ENCODE results near the gene LPP. TPM values are rescaled to one million over a fixed set of nuclear protein-coding genes. Genes with fewer than 3 reads are reported as not detected.

The LPP gene
- total and polyA plus RNA-seq, 2 of the 4 experiments (the other 2 are of a cell fraction) = 16.0 to 130 TPM

- intact Hi-C loops (cut with micrococcal nuclease) (no loop called here), dilution Hi-C loops (cut with HindIII; ENCODE audit: low sequenced_read_pairs, unreplicated experiment) (no loop called here), in situ Hi-C loops (cut with MboI; ENCODE audit: low sequenced_read_pairs) (no loop called here)
- peak overlapping the region; percentile 30 to 87 for H4K8ac ChIP-seq (ENCODE audit: low read depth in 2 of 2, low read length in 2 of 2)
- no peak overlapping the region for H3K4me3 ChIP-seq (ENCODE audit: insufficient read depth, low read depth, low read length)
- peak overlapping the region; percentile 88 for H2BK120ac ChIP-seq (ENCODE audit: low read depth, low read length)
- peak overlapping the region; percentile 92 for H3K27ac ChIP-seq (ENCODE audit: insufficient read depth, low read length)
- H2AFZ ChIP-seq (replicated peaks; ENCODE audit: low read length, poor library complexity) = no peak overlapping the region
- TF ChIP-seq NFE2L2 (IDR thresholded peaks at IDR 0.05; ENCODE audit: low read depth, low read length) (no peak), RCOR1 (IDR thresholded peaks at IDR 0.05; ENCODE audit: insufficient replicate concordance, low read length) (no peak), BHLHE40 (IDR thresholded peaks at IDR 0.05; ENCODE audit: low read depth, low read length) (no peak), RFX5 (IDR thresholded peaks at IDR 0.05; ENCODE audit: low read depth, low read length) (no peak), MAZ (IDR thresholded peaks at IDR 0.05; ENCODE audit: borderline replicate concordance, low read depth, low read length) (no peak), CTCF (conservative IDR thresholded peaks at IDR 0.05; ENCODE audit: low read depth, low read length) (no peak), RAD21 (IDR thresholded peaks at IDR 0.05; ENCODE audit: low read length) (no peak), CHD1 (IDR thresholded peaks at IDR 0.05; ENCODE audit: low read depth, low read length) (no peak)
- 100% methylated on average over 2 of the region's 4 CpGs; no CpG with 5 or more reads in 1 of the 2 experiments for WGBS, 2 experiments (ENCODE audit: extremely low coverage in 2 of 2, insufficient read length in 1 of 2)
- peak overlapping the region; percentile 35; the same call in 2 of the 3 replicates for H2BK15ac ChIP-seq (ENCODE audit: low read depth, low read length)
- H3K9me3 ChIP-seq (ENCODE audit: control insufficient read depth, insufficient read depth, low read length) = no peaks in the 10 kb centered on the region
- peaks cover 50 to 89% of the 10 kb centered on the region in 2 experiments for H3K79me1 ChIP-seq (ENCODE audit: low read depth in 1 of 2, low read length in 2 of 2)
- H4K91ac ChIP-seq (ENCODE audit: insufficient read depth, low read depth, low read length) = peak overlapping the region; percentile 96
- DNase-seq (peak; percentile 31), ATAC-seq (ENCODE audit: low read depth) (no peak)
- CTCF ChIA-PET = no interaction called here
- peak overlapping the region; percentile 100 for H2BK5ac ChIP-seq (ENCODE audit: low read depth, low read length, poor library complexity, severe bottlenecking)
- H3K56ac ChIP-seq (ENCODE audit: extremely low read depth, insufficient read depth, low read length) = peak overlapping the region; percentile 19; the same call in 1 of the 2 replicates
- H2AK5ac ChIP-seq (ENCODE audit: low read depth, low read length) = peak overlapping the region; percentile 73
- H2AK9ac ChIP-seq (replicated peaks; ENCODE audit: low read depth, low read length, poor library complexity) = no peak overlapping the region
- H3K4ac ChIP-seq (ENCODE audit: low read depth, low read length) = peak overlapping the region; percentile 87
- H3K18ac ChIP-seq (ENCODE audit: low read depth, low read length) = peak overlapping the region; percentile 79
- H3K9ac ChIP-seq (ENCODE audit: low read depth, low read length) = no peak overlapping the region
- H3K4me1 ChIP-seq (ENCODE audit: control insufficient read depth, insufficient read depth, low read length) = peaks cover 37% of the 10 kb centered on the region
- H4K20me1 ChIP-seq (ENCODE audit: insufficient read depth, low read length) = peaks cover 12% of the 10 kb centered on the region; the same call in 1 of the 2 replicates
- POLR2A ChIA-PET (ENCODE audit: unreplicated experiment) = no interaction called here
- no peaks in the 10 kb centered on the region for H3K27me3 ChIP-seq (ENCODE audit: control insufficient read depth, insufficient read depth, low read length)
- peak overlapping the region; percentile 87 for H4K5ac ChIP-seq (ENCODE audit: low read depth, low read length)
- peaks cover 13% of the 10 kb centered on the region for H3K36me3 ChIP-seq (ENCODE audit: control insufficient read depth, insufficient read depth, low read length)
- peak overlapping the region; percentile 58 for H2BK20ac ChIP-seq (ENCODE audit: low read depth, low read length)
- no TSS peak for BruUV-seq (replicated peaks)
- peak overlapping the region; percentile 58; the same call in 1 of the 2 replicates for H3K23ac ChIP-seq (ENCODE audit: low read depth, low read length)
- peak overlapping the region; percentile 45 for H3K14ac ChIP-seq (replicated peaks; ENCODE audit: low read depth, low read length)
- no peak overlapping the region for H3K4me2 ChIP-seq (ENCODE audit: low read depth, low read length)
- peaks cover 22% of the 10 kb centered on the region for H3K9me1 ChIP-seq (ENCODE audit: insufficient read depth, low read length)
These were observed 57.5 kb downstream of the LPP start for GRCh38 chr3:188211476-188211875.
